Endothelial cell of umbilical vein (primary cell): ENCODE data around the gene PRR16. TPM values are rescaled to one million over a fixed set of nuclear protein-coding genes. Genes with fewer than 3 reads are reported as not detected.

Experiments used
- BruUV-seq: library from RNA; stranded (reverse); fragments of 400-500 nt; replicated peaks from 2 replicates; lab custom pipeline; 2021; lab: Mats Ljungman, UMichigan
- CTCF ChIA-PET: fragments of 300-600, 350-600 bp; sonication (Branson Sonifier 250); formaldehyde crosslinking; loops from one replicate; lab custom pipeline; 2021; ENCODE audit warnings: antibody characterized with exemption, inconsistent platforms; lab: Charles Lee
- POLR2A ChIA-PET: fragments of 300-600, 350-600 bp; sonication (Branson Sonifier 250); formaldehyde crosslinking; loops from one replicate; lab custom pipeline; 2021; ENCODE audit warnings: antibody characterized with exemption, inconsistent platforms; lab: Charles Lee
- DNase-seq: peaks from one replicate; pipeline ENCODE4 v3.0.0-alpha.2; 2011; ENCODE audit warnings: low read depth, low spot score
- FAIRE-seq: peaks from 2 replicates; lab custom pipeline; 2011; peaks lifted over from hg19 to GRCh38; lab: Jason Lieb, UNC
- H2AFZ ChIP-seq: 2 replicates; pipeline ENCODE4 v1.6.0; 2012; ENCODE audit warnings: low read depth, low read length, control low read depth, inconsistent platforms
- H3K27ac ChIP-seq: 2 replicates; pipeline ENCODE4 v1.5.1; 2011; ENCODE audit warnings: low read depth, mild to moderate bottlenecking, control low read depth, low read length, moderate library complexity; ENCODE audit not compliant: insufficient read depth
- H3K27me3 ChIP-seq, 2 experiments: 2 replicates each; pipeline versions ENCODE4 v1.6.0 to v1.6.1; 2011; ENCODE audit warnings: low read length in 2 of 2, mixed read lengths in 1 of 2; ENCODE audit not compliant: control insufficient read depth in 2 of 2, insufficient read depth in 2 of 2
- H3K36me3 ChIP-seq, 2 experiments: 2 replicates in 1 of 2; 3 replicates in 1 of 2; pipeline ENCODE4 v1.5.1; 2011; ENCODE audit warnings: low read length in 2 of 2, mild to moderate bottlenecking in 1 of 2, moderate library complexity in 1 of 2; ENCODE audit not compliant: control insufficient read depth in 2 of 2, insufficient read depth in 2 of 2; ENCODE audit errors: extremely low read depth in 1 of 2
- H3K4me1 ChIP-seq: 3 replicates; pipeline ENCODE4 v1.5.1; 2011; ENCODE audit warnings: mild to moderate bottlenecking, low read length; ENCODE audit not compliant: control insufficient read depth, insufficient read depth; ENCODE audit errors: extremely low read depth
- H3K4me2 ChIP-seq: 2 replicates; pipeline ENCODE4 v1.6.1; 2011; ENCODE audit warnings: low read length, control low read depth, mixed read lengths; ENCODE audit not compliant: insufficient read depth
- H3K4me3 ChIP-seq, 3 experiments: fragments of 200-600 bp in 1 of 3; sonication (generic), shearing (Covaris generic) in 1 of 3; replicated peaks in 1 of 3; 2 replicates each; pipeline ENCODE4 v1.5.1; 2011 to 2016; ENCODE audit warnings: control low read depth in 3 of 3, low read length in 3 of 3, mild to moderate bottlenecking in 2 of 3, inconsistent platforms in 1 of 3, low read depth in 1 of 3, moderate library complexity in 1 of 3; ENCODE audit not compliant: insufficient read depth in 1 of 3
- H3K79me2 ChIP-seq: 2 replicates; pipeline ENCODE4 v1.6.0; 2012; ENCODE audit warnings: low read length, inconsistent platforms; ENCODE audit not compliant: control insufficient read depth, insufficient read depth
- H3K9ac ChIP-seq: replicated peaks from 2 replicates; pipeline ENCODE3; 2011; ENCODE audit warnings: low read length, control low read depth; ENCODE audit not compliant: insufficient read depth; ENCODE audit errors: extremely low read depth
- H3K9me1 ChIP-seq: replicated peaks from 3 replicates; pipeline ENCODE4 v1.6.0; 2011; ENCODE audit warnings: mild to moderate bottlenecking, low read length; ENCODE audit not compliant: control insufficient read depth, insufficient read depth; ENCODE audit errors: extremely low read depth
- H3K9me3 ChIP-seq: replicated peaks from 2 replicates; pipeline ENCODE4 v1.5.1; 2012; ENCODE audit warnings: low read length, inconsistent platforms; ENCODE audit not compliant: control insufficient read depth, insufficient read depth
- H4K20me1 ChIP-seq: replicated peaks from 2 replicates; pipeline ENCODE3; 2011; ENCODE audit warnings: mild to moderate bottlenecking, low read length; ENCODE audit not compliant: control insufficient read depth, insufficient read depth; ENCODE audit errors: extremely low read depth
- EZH2 ChIP-seq: IDR thresholded peaks from 2 replicates; pipeline ENCODE4 v1.6.1; 2012; ENCODE audit warnings: borderline replicate concordance, low read depth, mild to moderate bottlenecking, moderate library complexity, low read length, inconsistent platforms; ENCODE audit not compliant: severe bottlenecking
- FOS ChIP-seq: IDR thresholded peaks from 2 replicates; pipeline ENCODE4 v1.6.1; 2011; ENCODE audit warnings: mild to moderate bottlenecking, low read length, moderate library complexity, borderline replicate concordance; ENCODE audit not compliant: insufficient read depth
- GATA2 ChIP-seq: IDR thresholded peaks from 2 replicates; pipeline ENCODE4 v1.7.0; 2011; ENCODE audit warnings: low read depth, mild to moderate bottlenecking, moderate library complexity, mixed read lengths, low read length; ENCODE audit not compliant: insufficient read length, insufficient read depth
- JUN ChIP-seq: IDR thresholded peaks from 2 replicates; pipeline ENCODE4 v1.6.1; 2011; ENCODE audit warnings: borderline replicate concordance, low read depth; ENCODE audit not compliant: insufficient read length, insufficient read depth
- MYC ChIP-seq: IDR thresholded peaks from one replicate; pipeline ENCODE4 v1.6.1; 2011; ENCODE audit warnings: mild to moderate bottlenecking, low read depth, low read length
- POLR2A ChIP-seq: IDR thresholded peaks from 2 replicates; pipeline ENCODE4 v1.6.1; 2012; ENCODE audit warnings: low read depth, mild to moderate bottlenecking, control low read depth, low read length
- POLR2AphosphoS5 ChIP-seq: IDR thresholded peaks from 2 replicates; pipeline ENCODE4 v1.6.1; 2012; ENCODE audit warnings: low read depth, mild to moderate bottlenecking, control low read depth, low read length, moderate library complexity; ENCODE audit not compliant: insufficient read depth
- dilution Hi-C: fragments of 300-500 bp; cut with MboI; formaldehyde crosslinking; loops from one replicate; pipeline ENCODE4 v1.15.0; 2019; ENCODE audit warnings: low sequenced_read_pairs; ENCODE audit not compliant: extremely low pct_ligation_motif_present
- intact Hi-C: fragments of 100-400 bp; cut with micrococcal nuclease; formaldehyde crosslinking; loops from one replicate; pipeline ENCODE4 v1.10.0; 2022
- polyA plus RNA-seq, 4 experiments: library from polyadenylated mRNA; depleted of rRNA in 3 of 4; stranded (reverse) in 3 of 4; unstranded in 1 of 4; fragments of >200 nt; gene quantifications; 2 replicates each; pipeline versions ENCODE4 v1.2.1 to v1.2.3, GENCODE V29; 2011 to 2012; ENCODE audit warnings: missing spikeins in 1 of 4
- total RNA-seq: library from RNA; stranded (reverse); gene quantifications from 2 replicates; pipeline ENCODE4 v1.2.3, GENCODE V29; 2021
- TF ChIP-seq, protein P1 (sequence below), 2 donors: IDR thresholded peaks; 1 replicate in 1 of 2; 2 replicates in 1 of 2; pipeline ENCODE4 v1.5.1; 2011; ENCODE audit warnings: low read length in 2 of 2, mild to moderate bottlenecking in 2 of 2, moderate library complexity in 2 of 2, control low read depth in 1 of 2, inconsistent platforms in 1 of 2, low read depth in 1 of 2; ENCODE audit not compliant: insufficient read depth in 1 of 2; ENCODE audit errors: extremely low read depth in 1 of 2
- TF ChIP-seq, protein P2 (sequence below): IDR thresholded peaks from 2 replicates; pipeline ENCODE4 v1.6.1; 2011; ENCODE audit not compliant: insufficient read depth, insufficient read length

Gene PRR16
- total and polyA plus RNA-seq, 2 donors (not counting 3 experiments of a cell fraction or from before 2014, with no cell fraction given): 0.91 to 1.2 TPM

DNA sequence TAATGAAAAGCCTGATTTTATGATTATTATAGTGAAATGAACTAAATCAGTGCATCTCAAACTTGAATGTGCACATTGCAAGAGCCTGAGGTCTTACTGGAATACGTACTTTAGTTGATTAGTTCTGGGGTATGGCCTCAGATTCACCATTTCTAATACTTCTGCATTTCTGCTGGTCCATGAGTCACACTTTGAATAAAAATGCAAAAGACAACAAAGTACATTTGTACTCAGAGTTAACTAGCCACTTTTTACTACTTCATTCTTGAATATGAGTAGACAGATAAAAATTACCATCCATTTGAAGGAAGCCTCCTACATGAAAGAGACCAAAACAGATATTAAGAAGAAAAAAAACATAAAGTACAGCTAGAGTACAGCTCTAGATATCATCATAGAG lies 27.1 kb upstream of the PRR16 start:
- FAIRE-seq (no peak), DNase-seq (no peak)
- no peak overlapping the region for H3K9ac ChIP-seq
- dilution Hi-C loops: no loop called here
- H3K27ac ChIP-seq: no peak overlapping the region
- TF ChIP-seq MYC (no peak), FOS (no peak), GATA2 (no peak), JUN (no peak), EZH2 (no peak), POLR2A (no peak), POLR2AphosphoS5 (no peak)
- TF ChIP-seq, protein P1, sequence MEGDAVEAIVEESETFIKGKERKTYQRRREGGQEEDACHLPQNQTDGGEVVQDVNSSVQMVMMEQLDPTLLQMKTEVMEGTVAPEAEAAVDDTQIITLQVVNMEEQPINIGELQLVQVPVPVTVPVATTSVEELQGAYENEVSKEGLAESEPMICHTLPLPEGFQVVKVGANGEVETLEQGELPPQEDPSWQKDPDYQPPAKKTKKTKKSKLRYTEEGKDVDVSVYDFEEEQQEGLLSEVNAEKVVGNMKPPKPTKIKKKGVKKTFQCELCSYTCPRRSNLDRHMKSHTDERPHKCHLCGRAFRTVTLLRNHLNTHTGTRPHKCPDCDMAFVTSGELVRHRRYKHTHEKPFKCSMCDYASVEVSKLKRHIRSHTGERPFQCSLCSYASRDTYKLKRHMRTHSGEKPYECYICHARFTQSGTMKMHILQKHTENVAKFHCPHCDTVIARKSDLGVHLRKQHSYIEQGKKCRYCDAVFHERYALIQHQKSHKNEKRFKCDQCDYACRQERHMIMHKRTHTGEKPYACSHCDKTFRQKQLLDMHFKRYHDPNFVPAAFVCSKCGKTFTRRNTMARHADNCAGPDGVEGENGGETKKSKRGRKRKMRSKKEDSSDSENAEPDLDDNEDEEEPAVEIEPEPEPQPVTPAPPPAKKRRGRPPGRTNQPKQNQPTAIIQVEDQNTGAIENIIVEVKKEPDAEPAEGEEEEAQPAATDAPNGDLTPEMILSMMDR (IDR thresholded peaks at IDR 0.05; ENCODE audit: extremely low read depth in 1 of 2, insufficient read depth in 1 of 2, low read depth in 1 of 2, low read length in 2 of 2): no peak
- TF ChIP-seq, protein P2, sequence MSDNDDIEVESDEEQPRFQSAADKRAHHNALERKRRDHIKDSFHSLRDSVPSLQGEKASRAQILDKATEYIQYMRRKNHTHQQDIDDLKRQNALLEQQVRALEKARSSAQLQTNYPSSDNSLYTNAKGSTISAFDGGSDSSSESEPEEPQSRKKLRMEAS: no peak
- H2AFZ ChIP-seq: no peak overlapping the region
- ChIA-PET POLR2A (no interaction called here), CTCF (interaction anchor here (1.0 kb wide), 1 partner anchor 8 kb away, joined by 3 read pairs; no protein-coding TSS in a partner anchor)
- no peaks in the 10 kb centered on the region for H3K9me3 ChIP-seq
- H3K4me3 ChIP-seq: no peak overlapping the region
- no TSS peak for BruUV-seq
- H3K4me2 ChIP-seq: no peak overlapping the region
- H3K9me1 ChIP-seq: no peaks in the 10 kb centered on the region
- H3K79me2 ChIP-seq: no peaks in the 10 kb centered on the region
- no peaks in the 10 kb centered on the region for H4K20me1 ChIP-seq
- no peaks in the 10 kb centered on the region for H3K27me3 ChIP-seq
- H3K4me1 ChIP-seq: no peaks in the 10 kb centered on the region
- intact Hi-C loops: no loop called here
- H3K36me3 ChIP-seq: no peaks in the 10 kb centered on the region
